ENCODE data around the gene CLRN2.
"Not testable (repeated sequence)": the region's sequence is repeated elsewhere in the genome, so short reads cannot be mapped to it uniquely, and the experiment has no call there.

The CLRN2 gene

GRCh38 chr4:17567271-17567670, 52.3 kb downstream of the CLRN2 start:
- H3K27ac ChIP-seq: no peak overlapping the region
- TF ChIP-seq, protein P1, sequence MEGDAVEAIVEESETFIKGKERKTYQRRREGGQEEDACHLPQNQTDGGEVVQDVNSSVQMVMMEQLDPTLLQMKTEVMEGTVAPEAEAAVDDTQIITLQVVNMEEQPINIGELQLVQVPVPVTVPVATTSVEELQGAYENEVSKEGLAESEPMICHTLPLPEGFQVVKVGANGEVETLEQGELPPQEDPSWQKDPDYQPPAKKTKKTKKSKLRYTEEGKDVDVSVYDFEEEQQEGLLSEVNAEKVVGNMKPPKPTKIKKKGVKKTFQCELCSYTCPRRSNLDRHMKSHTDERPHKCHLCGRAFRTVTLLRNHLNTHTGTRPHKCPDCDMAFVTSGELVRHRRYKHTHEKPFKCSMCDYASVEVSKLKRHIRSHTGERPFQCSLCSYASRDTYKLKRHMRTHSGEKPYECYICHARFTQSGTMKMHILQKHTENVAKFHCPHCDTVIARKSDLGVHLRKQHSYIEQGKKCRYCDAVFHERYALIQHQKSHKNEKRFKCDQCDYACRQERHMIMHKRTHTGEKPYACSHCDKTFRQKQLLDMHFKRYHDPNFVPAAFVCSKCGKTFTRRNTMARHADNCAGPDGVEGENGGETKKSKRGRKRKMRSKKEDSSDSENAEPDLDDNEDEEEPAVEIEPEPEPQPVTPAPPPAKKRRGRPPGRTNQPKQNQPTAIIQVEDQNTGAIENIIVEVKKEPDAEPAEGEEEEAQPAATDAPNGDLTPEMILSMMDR (conservative IDR thresholded peaks at IDR 0.05): no peak
- TF ChIP-seq ZFX (IDR thresholded peaks at IDR 0.05): no peak

- no peak overlapping the region for H3K27ac ChIP-seq
- TF ChIP-seq ZFX (IDR thresholded peaks at IDR 0.05): no peak
- TF ChIP-seq, protein P1 (conservative IDR thresholded peaks at IDR 0.05): no peak
These were observed 59.2 kb downstream of the CLRN2 start for GRCh38 chr4:17574206-17574605.

- not testable (repeated sequence) for H3K27ac ChIP-seq
These were observed 60.2 kb downstream of the CLRN2 start for GRCh38 chr4:17575177-17575576.

All from C4-2B (cell line).